ENCODE results near the gene ATP11B. TPM values are rescaled to one million over a fixed set of nuclear protein-coding genes. Genes with fewer than 3 reads are reported as not detected.

The ATP11B gene
- total and polyA plus RNA-seq, 10 of the 15 experiments (the other 5 are each of a cell fraction or from before 2014, with no cell fraction given) = 10.3 to 66.9 (median 36.7) TPM

DNA sequence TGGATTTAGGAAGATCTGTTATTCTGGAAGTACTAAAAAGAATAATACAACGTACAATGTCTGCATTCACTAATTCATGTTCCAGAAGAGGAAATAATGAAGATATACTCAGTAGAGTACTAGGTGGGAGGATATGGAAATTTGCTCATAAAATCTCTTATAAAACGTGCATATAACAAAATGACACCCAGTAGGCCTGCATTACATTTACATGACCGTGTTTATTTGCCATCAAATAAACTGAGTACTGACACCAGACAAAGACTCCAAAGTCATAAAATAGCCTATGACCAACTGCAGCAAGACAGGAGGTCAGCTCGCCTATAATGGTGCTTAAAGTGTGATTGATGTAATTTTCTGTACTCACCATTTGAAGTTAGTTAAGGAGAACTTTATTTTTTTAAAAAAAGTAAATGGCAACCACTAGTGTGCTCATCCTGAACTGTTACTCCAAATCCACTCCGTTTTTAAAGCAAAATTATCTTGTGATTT is 126.6 kb downstream of the ATP11B start:
- no peaks in the 10 kb centered on the region for H3K9me3 ChIP-seq (replicated peaks; ENCODE audit: control insufficient read depth, insufficient read depth, low read length)
- BruUV-seq (replicated peaks) = no TSS peak
- H4K20me1 ChIP-seq (ENCODE audit: control insufficient read depth, insufficient read depth) = no peaks in the 10 kb centered on the region
- H3K27ac ChIP-seq (ENCODE audit: control insufficient read depth, insufficient read depth) = no peak overlapping the region
- ChIA-PET SMC1A (ENCODE audit: uncharacterized antibody, unreplicated experiment) (interaction anchor here (0.8 to 1.8 kb wide), 2 partner anchors 10 to 104 kb away, joined by 3 to 8 read pairs; no protein-coding TSS in a partner anchor), CTCF (interaction anchor here (0.5 to 1.6 kb wide), 3 partner anchors 10 to 532 kb away, joined by 3 to 10 read pairs (median 3); no protein-coding TSS in a partner anchor), RAD21 (ENCODE audit: unreplicated experiment) (no interaction called here), POLR2A (interaction anchor here (0.5 kb wide), 1 partner anchor 600 kb away, joined by 3 read pairs; no protein-coding TSS in a partner anchor)
- 82% methylated on average over 5 of the region's 5 CpGs for WGBS (ENCODE audit: insufficient coverage, insufficient replicate concordance, low lambda C conversion rate, missing lambda C conversion rate)
- no peak overlapping the region for H3K4me3 ChIP-seq
- H3K9ac ChIP-seq (ENCODE audit: control insufficient read depth, insufficient read depth, low read length) = no peak overlapping the region
- in situ Hi-C loops (cut with MboI) (no loop called here), intact Hi-C loops (cut with micrococcal nuclease; ENCODE audit: unreplicated experiment) (no loop called here)
- H3K27me3 ChIP-seq (replicated peaks in 1 of 2; ENCODE audit: control insufficient read depth in 2 of 2, insufficient read depth in 2 of 2, low read length in 1 of 2) = no peaks in the 10 kb centered on the region
- no peak overlapping the region for H2AFZ ChIP-seq (ENCODE audit: control insufficient read depth, low read depth, low read length)
- peaks cover 0 to 12% of the 10 kb centered on the region in 2 experiments; a peak in 1 of 4 replicates for H3K36me3 ChIP-seq (ENCODE audit: control insufficient read depth in 2 of 2, insufficient read depth in 2 of 2, low read length in 1 of 2)
- FAIRE-seq (no peak), ATAC-seq (no peak), DNase-seq (ENCODE audit: low read depth, low spot score) (no peak)
- no peak overlapping the region for H3K4me2 ChIP-seq (ENCODE audit: control insufficient read depth, insufficient read depth)
- no peaks in the 10 kb centered on the region for H3K4me1 ChIP-seq (ENCODE audit: control insufficient read depth, insufficient read depth, low read length)
- no peaks in the 10 kb centered on the region for H3K79me2 ChIP-seq (ENCODE audit: control insufficient read depth, insufficient read depth, low read length)
- TF ChIP-seq RCOR1 (conservative IDR thresholded peaks at IDR 0.05; ENCODE audit: low read depth, low read length) (no peak), SRF (IDR thresholded peaks at IDR 0.05; ENCODE audit: low read depth in 2 of 2, low read length in 2 of 2) (no peak), TCF3 (IDR thresholded peaks at IDR 0.05; ENCODE audit: borderline replicate concordance, insufficient read depth, low read depth, low read length) (no peak), SP1 (IDR thresholded peaks at IDR 0.05; ENCODE audit: low read depth, low read length) (no peak), CHD1 (IDR thresholded peaks at IDR 0.05; ENCODE audit: low read depth, low read length) (no peak), SPI1 (IDR thresholded peaks at IDR 0.05; ENCODE audit: borderline replicate concordance, insufficient read depth, low read depth, low read length) (no peak)
- TF ChIP-seq, protein P1, sequence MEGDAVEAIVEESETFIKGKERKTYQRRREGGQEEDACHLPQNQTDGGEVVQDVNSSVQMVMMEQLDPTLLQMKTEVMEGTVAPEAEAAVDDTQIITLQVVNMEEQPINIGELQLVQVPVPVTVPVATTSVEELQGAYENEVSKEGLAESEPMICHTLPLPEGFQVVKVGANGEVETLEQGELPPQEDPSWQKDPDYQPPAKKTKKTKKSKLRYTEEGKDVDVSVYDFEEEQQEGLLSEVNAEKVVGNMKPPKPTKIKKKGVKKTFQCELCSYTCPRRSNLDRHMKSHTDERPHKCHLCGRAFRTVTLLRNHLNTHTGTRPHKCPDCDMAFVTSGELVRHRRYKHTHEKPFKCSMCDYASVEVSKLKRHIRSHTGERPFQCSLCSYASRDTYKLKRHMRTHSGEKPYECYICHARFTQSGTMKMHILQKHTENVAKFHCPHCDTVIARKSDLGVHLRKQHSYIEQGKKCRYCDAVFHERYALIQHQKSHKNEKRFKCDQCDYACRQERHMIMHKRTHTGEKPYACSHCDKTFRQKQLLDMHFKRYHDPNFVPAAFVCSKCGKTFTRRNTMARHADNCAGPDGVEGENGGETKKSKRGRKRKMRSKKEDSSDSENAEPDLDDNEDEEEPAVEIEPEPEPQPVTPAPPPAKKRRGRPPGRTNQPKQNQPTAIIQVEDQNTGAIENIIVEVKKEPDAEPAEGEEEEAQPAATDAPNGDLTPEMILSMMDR (IDR thresholded peaks at IDR 0.05 in 2 of 3, conservative IDR thresholded peaks at IDR 0.05 in 1 of 3; ENCODE audit: control insufficient read depth in 2 of 3, extremely low read depth in 1 of 3, insufficient read depth in 1 of 3, low read depth in 3 of 3, low read length in 3 of 3) = no peak
